Measurements from ENCODE around the gene ATP1A1.

DNA sequence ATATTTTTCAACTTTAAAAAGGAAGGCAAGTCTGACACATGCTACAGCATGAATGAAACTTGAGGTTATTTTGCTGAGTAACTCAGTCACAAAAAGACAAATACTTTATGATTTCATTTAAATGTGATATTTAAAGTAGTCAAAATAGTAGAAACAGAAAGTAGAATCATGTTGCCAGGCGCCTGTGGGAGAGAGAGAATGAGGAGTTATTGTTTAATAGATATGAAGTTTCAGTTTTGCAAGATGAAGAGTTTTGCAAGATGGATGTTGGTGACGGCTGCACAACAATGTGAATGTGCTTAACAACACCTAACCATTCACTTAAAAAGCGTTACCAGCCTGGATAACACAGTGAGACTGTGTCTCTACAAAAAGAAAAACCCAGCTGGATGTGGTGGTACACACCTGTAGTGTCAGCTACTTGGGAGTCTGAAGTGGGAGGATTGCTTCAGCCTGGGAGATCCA lies 20.7 kb upstream of the ATP1A1 start:
- TF ChIP-seq JUND (IDR thresholded peaks at IDR 0.05), result no peak
- TF ChIP-seq, protein P1, sequence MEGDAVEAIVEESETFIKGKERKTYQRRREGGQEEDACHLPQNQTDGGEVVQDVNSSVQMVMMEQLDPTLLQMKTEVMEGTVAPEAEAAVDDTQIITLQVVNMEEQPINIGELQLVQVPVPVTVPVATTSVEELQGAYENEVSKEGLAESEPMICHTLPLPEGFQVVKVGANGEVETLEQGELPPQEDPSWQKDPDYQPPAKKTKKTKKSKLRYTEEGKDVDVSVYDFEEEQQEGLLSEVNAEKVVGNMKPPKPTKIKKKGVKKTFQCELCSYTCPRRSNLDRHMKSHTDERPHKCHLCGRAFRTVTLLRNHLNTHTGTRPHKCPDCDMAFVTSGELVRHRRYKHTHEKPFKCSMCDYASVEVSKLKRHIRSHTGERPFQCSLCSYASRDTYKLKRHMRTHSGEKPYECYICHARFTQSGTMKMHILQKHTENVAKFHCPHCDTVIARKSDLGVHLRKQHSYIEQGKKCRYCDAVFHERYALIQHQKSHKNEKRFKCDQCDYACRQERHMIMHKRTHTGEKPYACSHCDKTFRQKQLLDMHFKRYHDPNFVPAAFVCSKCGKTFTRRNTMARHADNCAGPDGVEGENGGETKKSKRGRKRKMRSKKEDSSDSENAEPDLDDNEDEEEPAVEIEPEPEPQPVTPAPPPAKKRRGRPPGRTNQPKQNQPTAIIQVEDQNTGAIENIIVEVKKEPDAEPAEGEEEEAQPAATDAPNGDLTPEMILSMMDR (IDR thresholded peaks at IDR 0.05; ENCODE audit: low read depth, low read length, missing input control), result no peak
- no peak for TF ChIP-seq GABPA (IDR thresholded peaks at IDR 0.05 in 1 of 2, conservative IDR thresholded peaks at IDR 0.05 in 1 of 2)
